ENCODE data around the gene DLGAP1. TPM values are rescaled to one million over a fixed set of nuclear protein-coding genes. Genes with fewer than 3 reads are reported as not detected.

The DLGAP1 gene
- total RNA-seq, 1 donor from 2014 or later = 0.28 TPM

GRCh38 chr18:4237664-4238041 lies 217.5 kb downstream of the DLGAP1 start:
- no peak for ATAC-seq

DNA sequence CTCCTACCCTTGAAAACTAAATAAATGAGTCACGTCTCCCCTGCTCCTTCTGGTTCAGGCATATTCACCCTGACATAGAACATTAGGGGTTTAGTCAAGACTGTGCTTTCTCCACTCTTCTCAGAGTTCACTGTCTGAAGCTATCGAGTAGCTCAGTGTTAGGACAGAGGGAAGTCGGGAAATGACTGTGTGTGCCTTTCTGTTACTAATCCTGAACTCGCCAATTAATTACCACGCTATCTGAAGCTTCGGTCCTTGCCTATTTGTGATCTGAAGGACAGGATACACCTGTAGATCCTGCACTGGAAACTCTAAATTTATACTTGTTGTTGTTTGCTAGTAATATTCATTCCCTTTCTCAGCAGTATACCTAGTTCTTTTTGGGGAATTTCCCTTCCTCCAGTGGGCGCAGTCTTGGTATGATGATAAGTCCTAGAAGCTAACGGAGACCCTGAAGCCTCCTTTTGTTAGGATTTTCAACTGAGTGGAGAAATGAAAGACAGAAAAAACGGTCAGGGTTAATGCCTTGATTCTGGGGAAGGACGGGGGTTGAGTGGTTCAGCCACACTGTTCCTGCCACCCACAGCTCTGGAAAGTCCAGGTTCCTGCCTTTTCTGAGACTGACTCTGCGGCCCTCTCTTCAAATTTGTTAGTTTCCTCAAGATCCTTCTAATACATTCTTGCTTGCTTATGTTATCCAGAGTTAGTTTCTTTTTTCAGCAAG lies 218.0 kb downstream of the DLGAP1 start:
- no peak for ATAC-seq

DNA sequence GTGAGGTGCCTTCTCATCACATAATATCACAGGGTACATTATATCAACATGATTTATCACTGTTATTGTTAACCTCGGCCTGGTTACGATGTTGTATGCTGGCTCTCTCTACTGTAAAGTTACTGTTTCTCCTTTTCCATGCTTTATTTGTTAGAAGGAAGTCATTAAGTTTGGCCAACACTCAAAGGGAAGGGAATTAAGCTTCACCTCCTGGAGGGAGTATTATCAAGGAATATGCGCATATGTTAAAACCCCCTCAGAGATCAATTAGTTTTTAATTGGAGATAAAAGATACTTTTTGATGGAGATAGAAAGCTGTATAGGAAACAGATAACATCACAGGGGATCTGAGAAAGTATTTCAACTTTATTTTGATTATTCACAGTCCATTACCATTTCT lies 221.6 kb downstream of the DLGAP1 start:
- no peak for ATAC-seq

DNA sequence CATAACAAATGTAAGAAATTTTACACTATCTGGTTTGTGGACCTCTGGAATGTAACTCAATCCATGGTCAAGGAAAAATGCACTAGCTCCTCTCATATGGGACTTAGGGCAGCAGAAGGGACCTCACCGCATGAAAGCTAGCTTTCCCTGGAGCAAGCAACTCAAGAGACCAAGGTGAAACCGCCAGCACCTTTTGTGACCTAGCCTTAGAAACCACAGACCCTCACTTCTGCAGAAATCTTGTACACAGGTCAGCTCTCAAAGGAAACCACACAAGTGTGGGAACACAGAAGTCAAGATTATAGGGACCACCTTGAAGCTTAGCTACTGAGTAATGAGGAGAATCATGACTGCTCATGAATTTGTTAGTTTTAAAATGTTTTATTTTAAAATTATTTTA lies 222.5 kb downstream of the DLGAP1 start:
- no peak for ATAC-seq

DNA sequence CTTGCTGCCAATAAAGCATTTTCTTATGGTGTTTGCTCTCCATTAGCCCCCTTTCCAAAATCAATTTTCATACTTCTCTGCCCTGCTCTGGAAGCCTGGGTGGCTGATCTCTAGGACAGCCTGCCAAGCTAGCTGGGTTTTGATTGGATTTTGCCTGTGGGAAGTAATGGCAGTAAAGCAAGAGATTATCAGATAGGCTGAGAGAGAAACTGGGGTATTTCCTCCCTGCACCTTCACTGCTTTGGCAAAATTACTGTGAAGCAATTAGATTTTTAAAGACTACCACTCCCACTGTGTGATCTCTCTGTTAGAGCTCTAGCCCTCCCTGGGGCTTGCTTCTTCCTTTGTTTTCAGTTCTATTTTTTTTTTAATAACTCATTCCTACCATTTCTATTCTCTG lies 223.8 kb downstream of the DLGAP1 start:
- ATAC-seq = no peak

GRCh38 chr18:4230450-4231168 lies 224.5 kb downstream of the DLGAP1 start:
- ATAC-seq = no peak

DNA sequence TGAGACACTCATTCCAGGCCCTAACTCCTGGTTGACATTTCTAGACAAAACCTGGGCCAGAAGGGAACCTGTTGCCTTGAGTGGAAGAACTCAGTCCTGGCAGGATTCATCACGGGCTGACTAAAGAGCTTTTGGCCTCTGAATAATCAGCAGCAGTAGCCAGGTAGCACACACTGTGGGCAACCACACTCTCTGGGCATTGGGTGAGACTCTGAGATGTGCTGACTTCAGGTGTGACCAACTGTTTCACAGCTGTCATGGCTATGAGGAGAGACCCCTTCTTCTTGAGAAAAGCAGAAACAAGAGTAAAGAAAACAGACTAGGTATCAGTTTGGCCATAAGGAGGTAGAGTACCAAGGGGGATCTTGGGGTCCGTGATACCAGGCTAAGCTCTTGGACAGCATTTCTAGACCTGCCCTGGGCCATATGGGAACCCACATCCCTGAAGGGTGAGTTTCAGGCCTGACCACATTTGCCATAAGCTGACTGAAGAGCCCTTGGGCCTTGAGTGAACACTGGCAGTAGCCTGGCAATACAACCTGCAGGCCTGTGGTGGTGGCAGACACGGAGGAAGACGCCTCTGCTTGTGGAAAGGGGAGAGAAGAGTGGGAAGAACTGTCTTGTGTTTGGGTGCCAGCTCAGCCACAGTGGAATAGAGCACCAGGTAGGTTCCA lies 230.9 kb downstream of the DLGAP1 start:
- ATAC-seq = no peak

DNA sequence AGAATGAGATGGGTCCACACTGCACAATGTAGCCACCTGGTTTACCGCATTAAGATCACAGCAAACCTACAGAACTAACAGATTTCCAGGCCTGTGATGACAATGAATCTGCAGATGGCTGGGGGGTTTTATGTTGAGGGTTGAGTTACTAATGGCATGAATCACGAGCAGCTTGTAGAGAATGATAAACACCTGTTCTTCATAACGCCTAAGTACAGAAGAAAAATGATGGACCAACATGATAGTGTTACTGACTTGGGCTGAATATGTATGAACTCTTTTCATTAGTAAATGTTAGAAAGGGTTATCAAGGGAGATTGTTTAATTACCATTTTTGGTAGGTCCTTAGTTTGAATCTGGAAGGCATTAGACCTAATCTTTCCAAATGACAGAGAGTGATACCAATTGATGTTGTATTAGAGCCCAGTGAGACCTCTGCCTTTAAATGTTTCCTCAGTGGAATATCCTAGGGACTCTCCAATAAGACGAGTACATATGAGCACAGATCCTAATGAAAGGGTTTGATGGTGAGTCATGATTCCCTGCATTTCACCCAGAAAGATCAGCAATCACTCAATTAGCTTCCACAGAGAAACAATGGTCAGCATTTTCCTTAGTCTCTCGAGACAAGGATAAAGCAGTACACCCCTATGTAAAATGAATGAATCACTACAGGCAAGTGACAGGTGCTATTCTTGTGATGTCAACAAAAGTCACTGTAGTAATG lies 243.8 kb downstream of the DLGAP1 start:
- no peak for ATAC-seq

GRCh38 chr18:4208366-4208765 lies 246.7 kb downstream of the DLGAP1 start:
- ATAC-seq = no peak

- no peak for ATAC-seq
Measured at GRCh38 chr18:4207383-4207985, 247.6 kb downstream of the DLGAP1 start.

GRCh38 chr18:4204438-4204720 lies 250.7 kb downstream of the DLGAP1 start:
- ATAC-seq = no peak

DNA sequence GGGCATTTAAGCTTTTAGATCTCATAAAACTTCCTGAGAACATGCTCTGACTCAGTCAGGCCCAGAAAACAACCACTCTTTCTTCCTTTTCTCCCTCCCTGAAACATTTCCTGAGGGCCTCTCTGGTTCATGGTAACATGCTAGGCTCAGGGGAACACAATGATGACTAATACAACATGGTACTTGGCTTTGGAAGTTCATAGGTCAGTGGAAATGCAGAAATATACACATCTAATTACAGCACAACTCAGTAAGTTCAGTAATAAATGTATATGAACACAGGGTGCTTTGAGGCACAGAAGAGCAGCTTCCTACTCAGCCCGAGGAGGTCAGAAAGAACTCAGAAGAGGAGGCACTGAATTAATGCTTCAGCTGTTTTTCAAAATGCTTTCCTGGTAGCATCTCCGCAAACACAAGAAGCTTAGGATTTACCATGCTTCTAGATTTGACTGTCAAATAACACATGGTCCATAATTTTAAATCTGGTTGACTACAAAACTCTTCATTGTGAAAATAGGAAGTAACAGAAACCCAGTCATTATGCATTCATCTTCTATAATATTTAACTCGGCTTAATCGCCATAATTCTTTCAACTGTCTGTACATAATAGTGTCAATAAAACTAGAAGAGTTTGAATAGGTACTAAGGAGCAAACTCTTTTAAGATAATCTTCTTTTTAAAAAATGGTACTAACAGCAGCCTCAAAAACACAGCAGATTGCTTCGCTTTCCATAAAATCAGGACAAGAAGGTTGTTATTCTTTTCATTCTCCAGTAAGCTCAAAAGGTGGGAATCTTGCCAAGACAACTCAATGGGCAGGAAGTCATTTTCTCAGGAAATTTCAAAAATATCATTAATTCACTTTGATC lies 251.3 kb downstream of the DLGAP1 start:
- no peak for ATAC-seq

DNA sequence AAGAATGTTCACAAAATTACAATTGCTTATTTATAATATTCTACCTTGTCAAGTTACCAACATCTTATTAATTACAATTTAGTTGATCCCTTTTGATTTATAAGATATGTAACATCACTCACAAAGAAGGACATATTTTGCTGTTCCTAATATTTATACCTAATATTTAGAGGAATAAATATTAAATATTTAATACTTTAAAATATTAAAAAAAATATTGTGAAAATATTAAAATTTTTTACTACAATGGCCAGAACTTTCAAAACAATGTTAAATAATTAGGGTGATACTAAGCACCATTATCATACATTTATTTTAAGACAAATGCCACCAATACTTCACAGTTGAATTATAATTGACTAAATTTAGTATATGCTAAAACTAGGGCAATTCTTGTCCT lies 254.7 kb downstream of the DLGAP1 start:
- no peak for ATAC-seq

- ATAC-seq = no peak
Measured at GRCh38 chr18:4198956-4199355, 256.2 kb downstream of the DLGAP1 start.

DNA sequence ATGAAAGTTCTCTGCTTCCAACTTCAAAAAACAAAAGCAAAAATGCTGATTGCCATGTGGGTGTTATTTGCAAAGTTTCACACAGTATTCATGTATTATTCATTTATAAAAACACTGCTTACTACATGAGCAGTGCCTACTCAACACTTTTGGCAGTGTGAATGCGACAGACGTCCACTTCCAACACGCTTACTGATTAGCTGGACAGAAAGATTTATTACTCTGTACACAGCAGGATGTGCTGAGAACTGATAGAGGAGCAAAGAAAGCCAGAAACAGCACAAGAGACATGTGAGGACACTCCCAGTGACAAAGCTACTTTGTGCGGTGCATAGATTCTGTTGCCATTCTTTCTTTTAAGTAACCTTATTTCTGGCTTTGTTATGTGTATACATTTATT lies 258.8 kb downstream of the DLGAP1 start:
- no peak for ATAC-seq

DNA sequence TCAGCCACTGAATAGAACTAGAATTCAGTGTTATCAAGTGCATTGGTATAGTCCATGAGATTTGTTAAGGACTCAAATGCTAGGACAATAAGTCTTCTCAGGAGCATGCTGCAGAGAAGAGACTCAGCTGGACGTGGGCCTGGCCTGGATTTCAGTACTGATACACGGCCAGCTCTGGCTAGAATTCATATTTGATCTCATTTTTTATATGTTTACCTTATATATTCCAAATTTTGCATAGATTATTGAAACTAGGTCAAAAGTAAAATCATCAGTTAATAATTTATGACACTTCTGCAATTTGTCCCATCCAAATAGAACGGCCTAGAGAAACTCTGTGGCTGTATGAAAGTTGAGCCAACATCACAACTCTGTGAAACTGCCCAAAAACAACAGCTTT lies 262.0 kb downstream of the DLGAP1 start:
- ATAC-seq = no peak

DNA sequence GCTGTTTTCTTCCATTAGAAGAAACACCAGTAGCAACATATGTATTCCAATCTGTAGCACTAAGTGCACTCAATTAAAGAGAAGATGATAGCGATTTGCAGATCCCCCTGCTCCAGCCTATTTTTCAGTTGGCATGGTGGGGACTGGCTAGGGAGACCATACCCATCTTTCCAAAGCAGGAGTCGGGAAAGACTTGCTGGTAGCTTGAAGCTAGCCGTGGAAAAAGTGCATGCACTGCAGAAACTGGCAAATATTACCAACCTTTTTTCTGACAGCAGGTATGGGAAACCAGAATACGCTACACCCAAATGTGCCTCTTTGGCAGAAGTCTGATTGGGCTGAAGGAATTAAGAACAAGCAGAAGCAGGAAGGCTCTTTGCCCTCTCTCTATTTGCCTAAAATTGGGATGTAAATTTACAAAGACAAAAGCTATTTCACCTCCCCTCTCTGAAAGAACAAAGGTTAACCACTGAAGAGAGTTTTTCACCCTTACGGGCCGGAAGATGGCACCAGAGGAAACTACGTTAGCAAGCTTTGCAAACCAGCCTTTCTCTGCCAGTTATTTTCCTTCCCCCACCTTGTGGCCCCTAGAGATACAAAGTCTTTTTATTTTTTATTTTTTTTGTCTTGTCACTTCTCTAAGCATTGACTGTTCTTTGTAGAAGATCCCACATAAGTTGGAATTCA lies 273.1 kb downstream of the DLGAP1 start:
- ATAC-seq = no peak

DNA sequence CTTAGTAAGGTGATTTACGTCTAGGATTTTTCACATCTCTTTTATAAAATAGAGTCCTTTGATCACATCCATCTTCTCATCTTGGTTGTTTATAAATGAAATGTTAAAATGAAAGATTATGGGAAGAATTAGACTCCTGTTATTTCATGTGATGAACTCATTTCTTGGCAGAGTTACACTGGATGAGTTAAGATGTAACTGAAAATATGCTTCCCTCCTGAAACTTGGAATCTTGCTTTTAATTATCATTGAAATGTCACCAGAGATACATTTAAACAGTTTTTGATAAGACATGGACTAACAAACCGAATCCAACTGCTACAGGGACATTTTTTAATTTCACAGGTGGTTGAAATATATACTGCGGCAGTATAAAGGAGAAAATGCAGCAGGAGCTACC lies 274.0 kb downstream of the DLGAP1 start:
- ATAC-seq = no peak

DNA sequence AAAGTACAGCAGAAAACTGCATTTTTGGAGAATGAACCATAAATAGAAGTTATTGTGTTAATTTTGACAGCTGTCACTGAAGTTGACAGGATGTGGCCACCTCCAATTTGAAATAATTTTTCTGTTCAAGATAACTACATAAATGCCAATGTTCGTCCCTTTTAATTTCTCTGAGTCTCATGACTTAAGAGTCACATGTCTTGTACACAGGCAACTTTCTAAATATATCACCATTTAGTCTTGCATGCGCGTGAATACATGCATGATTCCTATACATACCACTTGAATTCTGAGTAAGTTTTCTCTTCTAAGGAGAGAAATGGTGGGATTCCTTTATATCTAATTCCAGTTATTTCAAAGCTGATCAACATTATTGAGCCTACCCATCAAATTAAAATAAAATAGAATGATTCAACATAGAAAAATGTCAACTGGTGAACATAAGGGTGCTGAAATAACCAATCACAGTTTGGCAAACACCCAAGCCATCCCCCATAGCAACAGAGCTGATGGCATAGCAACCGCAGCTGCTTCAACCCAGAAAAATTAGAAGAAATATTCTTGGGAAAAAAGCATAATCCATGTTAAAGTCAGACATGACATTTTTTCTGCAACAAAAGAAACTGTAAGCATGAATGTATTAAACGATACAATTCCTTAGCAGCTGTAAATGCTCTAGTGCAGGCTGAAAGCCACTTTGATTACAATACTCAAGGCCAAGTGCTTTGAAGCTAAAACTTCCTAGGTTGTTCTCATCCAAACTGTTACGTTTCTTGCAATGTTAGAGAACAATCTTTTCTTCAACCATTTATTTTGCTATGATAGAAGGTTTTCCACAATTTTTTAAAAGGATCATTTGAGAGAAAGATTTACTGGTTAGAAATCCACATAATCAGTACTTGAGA lies 282.7 kb downstream of the DLGAP1 start:
- ATAC-seq = no peak

- ATAC-seq = no peak
Measured at GRCh38 chr18:4157352-4157751, 297.8 kb downstream of the DLGAP1 start.
